Measurements from ENCODE around the gene BMP4. TPM values are rescaled to one million over a fixed set of nuclear protein-coding genes. Genes with fewer than 3 reads are reported as not detected.

BMP4 gene
- total and polyA plus RNA-seq, 10 of the 15 experiments (the other 5 are each of a cell fraction or from before 2014, with no cell fraction given): 0.11 to 1.8 (median 0.60) TPM; not detected in 1

- no peak overlapping the region for H3K9ac ChIP-seq (ENCODE audit: control insufficient read depth, insufficient read depth, low read length)
- ChIA-PET CTCF (interaction anchor here (0.6 to 1.0 kb wide), 3 partner anchors 16 to 425 kb away, joined by 3 read pairs; no protein-coding TSS in a partner anchor), RAD21 (ENCODE audit: unreplicated experiment) (no interaction called here), SMC1A (ENCODE audit: uncharacterized antibody, unreplicated experiment) (no interaction called here), POLR2A (no interaction called here)
- H4K20me1 ChIP-seq (ENCODE audit: control insufficient read depth, insufficient read depth): no peaks in the 10 kb centered on the region
- intact Hi-C loops (cut with micrococcal nuclease; ENCODE audit: unreplicated experiment): loop anchor here (10.0 kb wide), 2 partner anchors 400 kb away; no protein-coding TSS in a partner anchor
- no peaks in the 10 kb centered on the region for H3K36me3 ChIP-seq (ENCODE audit: control insufficient read depth in 2 of 2, insufficient read depth in 2 of 2, low read length in 1 of 2)
- FAIRE-seq: no peak
- no peaks in the 10 kb centered on the region for H3K4me1 ChIP-seq (ENCODE audit: control insufficient read depth, insufficient read depth, low read length)
- no TSS peak for BruUV-seq (replicated peaks)
- H3K27ac ChIP-seq (ENCODE audit: control insufficient read depth, insufficient read depth): no peak overlapping the region
- no peak overlapping the region for H3K4me3 ChIP-seq
- H2AFZ ChIP-seq (ENCODE audit: control insufficient read depth, low read depth, low read length): no peak overlapping the region
- no peak for ATAC-seq
- TF ChIP-seq USF2 (IDR thresholded peaks at IDR 0.05; ENCODE audit: borderline replicate concordance, low read depth, low read length) (no peak), NR2C2 (IDR thresholded peaks at IDR 0.05; ENCODE audit: borderline replicate concordance, control insufficient read depth, insufficient read length, low read depth) (no peak), KLF5 (IDR thresholded peaks at IDR 0.05; ENCODE audit: partially characterized antibody) (no peak), ZNF274 (IDR thresholded peaks at IDR 0.05; ENCODE audit: insufficient read depth, insufficient read length) (no peak), BHLHE40 (IDR thresholded peaks at IDR 0.05; ENCODE audit: borderline replicate concordance in 1 of 2, low read depth in 2 of 2, low read length in 1 of 2) (no peak), CBX3 (IDR thresholded peaks at IDR 0.05; ENCODE audit: borderline replicate concordance, low read depth) (no peak), CHD1 (IDR thresholded peaks at IDR 0.05; ENCODE audit: low read depth, low read length) (no peak), KDM1A (IDR thresholded peaks at IDR 0.05; ENCODE audit: borderline replicate concordance) (no peak), RAD51 (IDR thresholded peaks at IDR 0.05) (no peak), MYC (IDR thresholded peaks at IDR 0.05; ENCODE audit: insufficient read depth, insufficient read length, insufficient replicate concordance, low read length, severe bottlenecking) (no peak)
- TF ChIP-seq, protein P1, sequence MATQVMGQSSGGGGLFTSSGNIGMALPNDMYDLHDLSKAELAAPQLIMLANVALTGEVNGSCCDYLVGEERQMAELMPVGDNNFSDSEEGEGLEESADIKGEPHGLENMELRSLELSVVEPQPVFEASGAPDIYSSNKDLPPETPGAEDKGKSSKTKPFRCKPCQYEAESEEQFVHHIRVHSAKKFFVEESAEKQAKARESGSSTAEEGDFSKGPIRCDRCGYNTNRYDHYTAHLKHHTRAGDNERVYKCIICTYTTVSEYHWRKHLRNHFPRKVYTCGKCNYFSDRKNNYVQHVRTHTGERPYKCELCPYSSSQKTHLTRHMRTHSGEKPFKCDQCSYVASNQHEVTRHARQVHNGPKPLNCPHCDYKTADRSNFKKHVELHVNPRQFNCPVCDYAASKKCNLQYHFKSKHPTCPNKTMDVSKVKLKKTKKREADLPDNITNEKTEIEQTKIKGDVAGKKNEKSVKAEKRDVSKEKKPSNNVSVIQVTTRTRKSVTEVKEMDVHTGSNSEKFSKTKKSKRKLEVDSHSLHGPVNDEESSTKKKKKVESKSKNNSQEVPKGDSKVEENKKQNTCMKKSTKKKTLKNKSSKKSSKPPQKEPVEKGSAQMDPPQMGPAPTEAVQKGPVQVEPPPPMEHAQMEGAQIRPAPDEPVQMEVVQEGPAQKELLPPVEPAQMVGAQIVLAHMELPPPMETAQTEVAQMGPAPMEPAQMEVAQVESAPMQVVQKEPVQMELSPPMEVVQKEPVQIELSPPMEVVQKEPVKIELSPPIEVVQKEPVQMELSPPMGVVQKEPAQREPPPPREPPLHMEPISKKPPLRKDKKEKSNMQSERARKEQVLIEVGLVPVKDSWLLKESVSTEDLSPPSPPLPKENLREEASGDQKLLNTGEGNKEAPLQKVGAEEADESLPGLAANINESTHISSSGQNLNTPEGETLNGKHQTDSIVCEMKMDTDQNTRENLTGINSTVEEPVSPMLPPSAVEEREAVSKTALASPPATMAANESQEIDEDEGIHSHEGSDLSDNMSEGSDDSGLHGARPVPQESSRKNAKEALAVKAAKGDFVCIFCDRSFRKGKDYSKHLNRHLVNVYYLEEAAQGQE (IDR thresholded peaks at IDR 0.05; ENCODE audit: low read depth, low read length): no peak
- TF ChIP-seq, protein P2, sequence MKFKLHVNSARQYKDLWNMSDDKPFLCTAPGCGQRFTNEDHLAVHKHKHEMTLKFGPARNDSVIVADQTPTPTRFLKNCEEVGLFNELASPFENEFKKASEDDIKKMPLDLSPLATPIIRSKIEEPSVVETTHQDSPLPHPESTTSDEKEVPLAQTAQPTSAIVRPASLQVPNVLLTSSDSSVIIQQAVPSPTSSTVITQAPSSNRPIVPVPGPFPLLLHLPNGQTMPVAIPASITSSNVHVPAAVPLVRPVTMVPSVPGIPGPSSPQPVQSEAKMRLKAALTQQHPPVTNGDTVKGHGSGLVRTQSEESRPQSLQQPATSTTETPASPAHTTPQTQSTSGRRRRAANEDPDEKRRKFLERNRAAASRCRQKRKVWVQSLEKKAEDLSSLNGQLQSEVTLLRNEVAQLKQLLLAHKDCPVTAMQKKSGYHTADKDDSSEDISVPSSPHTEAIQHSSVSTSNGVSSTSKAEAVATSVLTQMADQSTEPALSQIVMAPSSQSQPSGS (IDR thresholded peaks at IDR 0.05; ENCODE audit: low read length): no peak
- WGBS (ENCODE audit: insufficient coverage, insufficient replicate concordance, low lambda C conversion rate, missing lambda C conversion rate): 37% methylated on average over 7 of the region's 7 CpGs
- in situ Hi-C loops (cut with MboI): no loop called here
- no peak for DNase-seq (ENCODE audit: low read depth, low spot score)
- no peak overlapping the region for H3K4me2 ChIP-seq (ENCODE audit: control insufficient read depth, insufficient read depth)
- H3K27me3 ChIP-seq (replicated peaks in 1 of 2; ENCODE audit: control insufficient read depth in 2 of 2, insufficient read depth in 2 of 2, low read length in 1 of 2): no peaks in the 10 kb centered on the region; a peak in 1 of 4 replicates
- H3K79me2 ChIP-seq (ENCODE audit: control insufficient read depth, insufficient read depth, low read length): no peaks in the 10 kb centered on the region
- H3K9me3 ChIP-seq (replicated peaks; ENCODE audit: control insufficient read depth, insufficient read depth, low read length): no peaks in the 10 kb centered on the region
Measured at GRCh38 chr14:53934778-53935414, 21.7 kb downstream of the BMP4 start.

Data from GM12878 (cell line).